Measurements from ENCODE around the gene EIF4G1. TPM values are rescaled to one million over a fixed set of nuclear protein-coding genes. Genes with fewer than 3 reads are reported as not detected.

Gene EIF4G1
- total and polyA plus RNA-seq, 2 of the 8 experiments (the other 6 are each of a cell fraction or from before 2014, with no cell fraction given) = 318 to 473 TPM

- TF ChIP-seq RXRA (IDR thresholded peaks at IDR 0.05; ENCODE audit: insufficient read depth, low read depth, low read length) (no peak), CEBPB (IDR thresholded peaks at IDR 0.05; ENCODE audit: low read depth, low read length) (no peak), SAP30 (IDR thresholded peaks at IDR 0.05; ENCODE audit: insufficient read depth, insufficient replicate concordance, low read length) (no peak)
Observed at GRCh38 chr3:184315871-184316661, 1.7 kb downstream of the EIF4G1 start (continued).

All from H1 (cell line).